ENCODE measurements around the gene ITGB3.
"Not testable (repeated sequence)": the region's sequence is repeated elsewhere in the genome, so short reads cannot be mapped to it uniquely, and the experiment has no call there.

ITGB3 gene

GRCh38 chr17:47220531-47220999 is 33.1 kb upstream of the ITGB3 start:
- DNase-seq (ENCODE audit: low read depth, low spot score), result peak; percentile 51
- H3K4me3 ChIP-seq (ENCODE audit: low read length), result no peak overlapping the region

DNA sequence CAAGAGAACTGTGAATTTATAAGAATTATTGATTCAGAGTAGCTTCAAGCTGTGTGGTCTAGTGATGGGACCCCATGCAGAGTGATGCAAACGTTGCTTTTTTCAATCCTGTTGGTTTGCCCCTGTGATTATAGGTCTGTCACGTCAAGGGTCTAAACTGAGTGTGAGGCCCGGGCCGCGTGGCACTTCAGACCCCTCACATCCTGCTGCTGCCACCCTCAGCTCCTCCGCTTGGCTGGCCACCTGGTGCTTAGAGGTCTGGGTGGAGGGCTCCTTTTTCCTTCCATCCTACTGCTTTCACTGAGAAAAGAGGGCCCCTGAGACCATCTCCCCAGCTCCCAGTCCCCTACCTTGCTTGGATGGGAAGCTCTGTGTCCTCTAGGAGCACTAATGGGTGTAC is 32.5 kb upstream of the ITGB3 start:
- no peak for DNase-seq (ENCODE audit: low read depth, low spot score)
- H3K4me3 ChIP-seq (ENCODE audit: low read length), result no peak overlapping the region

DNA sequence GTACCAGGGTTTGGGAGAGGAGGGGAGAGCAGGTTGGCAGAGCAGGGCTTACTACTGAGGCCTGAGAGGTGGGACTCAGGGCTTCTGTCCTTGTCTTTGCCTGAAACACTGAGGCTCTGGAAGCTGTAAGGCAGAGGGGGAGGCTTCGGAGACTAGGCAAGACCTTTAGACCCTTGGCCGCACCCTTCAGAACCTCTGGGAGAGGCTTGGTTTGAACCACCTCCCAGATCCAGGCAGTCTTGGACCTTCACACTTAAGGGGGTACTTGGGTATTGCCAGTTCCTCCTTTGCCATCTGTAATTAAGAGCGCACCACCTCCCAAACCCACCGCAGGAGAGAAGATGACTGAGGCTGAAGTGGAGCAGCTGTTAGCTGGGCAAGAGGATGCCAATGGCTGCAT is 31.6 kb upstream of the ITGB3 start:
- no peak overlapping the region for H3K4me3 ChIP-seq (ENCODE audit: low read length)
- no peak for DNase-seq (ENCODE audit: low read depth, low spot score)

GRCh38 chr17:47223007-47223406 is 30.6 kb upstream of the ITGB3 start:
- DNase-seq (ENCODE audit: low read depth, low spot score), result no peak
- H3K4me3 ChIP-seq (ENCODE audit: low read length), result no peak overlapping the region

- DNase-seq (ENCODE audit: low read depth, low spot score), result no peak
- no peak overlapping the region for H3K4me3 ChIP-seq (ENCODE audit: low read length)
Observed at GRCh38 chr17:47223460-47223859, 30.2 kb upstream of the ITGB3 start.

- DNase-seq (ENCODE audit: low read depth, low spot score); H3K4me3 ChIP-seq (ENCODE audit: low read length): not testable (repeated sequence)
Observed at GRCh38 chr17:47224077-47224476, 29.6 kb upstream of the ITGB3 start.

DNA sequence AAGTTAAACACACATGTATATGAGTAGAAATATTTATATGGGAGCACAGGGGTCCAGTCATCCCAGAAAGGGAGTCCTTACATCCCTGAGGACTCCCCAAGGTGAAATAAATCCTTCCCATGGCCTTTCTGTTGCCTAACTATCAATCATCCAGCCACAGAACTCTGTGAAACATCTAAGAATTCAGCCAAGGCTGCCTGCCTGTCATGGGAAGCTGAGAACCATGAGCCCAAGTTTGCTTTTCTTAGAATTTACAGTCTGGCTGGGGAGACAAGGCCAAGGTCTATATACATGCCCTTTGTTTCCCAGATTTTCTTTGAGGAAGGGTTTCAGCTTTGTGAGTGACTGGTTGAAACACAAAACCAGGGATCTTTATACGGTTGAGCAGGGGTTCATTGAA is 28.7 kb upstream of the ITGB3 start:
- H3K4me3 ChIP-seq (ENCODE audit: low read length), result no peak overlapping the region
- DNase-seq (ENCODE audit: low read depth, low spot score), result no peak

- H3K4me3 ChIP-seq (ENCODE audit: low read length), result no peak overlapping the region
- no peak for DNase-seq (ENCODE audit: low read depth, low spot score)
Observed at GRCh38 chr17:47225436-47225858, 28.2 kb upstream of the ITGB3 start.

- DNase-seq (ENCODE audit: low read depth, low spot score), result no peak
- H3K4me3 ChIP-seq (ENCODE audit: low read length), result no peak overlapping the region
Observed at GRCh38 chr17:47225911-47226688, 27.5 kb upstream of the ITGB3 start.

- no peak for DNase-seq (ENCODE audit: low read depth, low spot score)
- H3K4me3 ChIP-seq (ENCODE audit: low read length), result no peak overlapping the region
Observed at GRCh38 chr17:47227862-47228261, 25.8 kb upstream of the ITGB3 start.

DNA sequence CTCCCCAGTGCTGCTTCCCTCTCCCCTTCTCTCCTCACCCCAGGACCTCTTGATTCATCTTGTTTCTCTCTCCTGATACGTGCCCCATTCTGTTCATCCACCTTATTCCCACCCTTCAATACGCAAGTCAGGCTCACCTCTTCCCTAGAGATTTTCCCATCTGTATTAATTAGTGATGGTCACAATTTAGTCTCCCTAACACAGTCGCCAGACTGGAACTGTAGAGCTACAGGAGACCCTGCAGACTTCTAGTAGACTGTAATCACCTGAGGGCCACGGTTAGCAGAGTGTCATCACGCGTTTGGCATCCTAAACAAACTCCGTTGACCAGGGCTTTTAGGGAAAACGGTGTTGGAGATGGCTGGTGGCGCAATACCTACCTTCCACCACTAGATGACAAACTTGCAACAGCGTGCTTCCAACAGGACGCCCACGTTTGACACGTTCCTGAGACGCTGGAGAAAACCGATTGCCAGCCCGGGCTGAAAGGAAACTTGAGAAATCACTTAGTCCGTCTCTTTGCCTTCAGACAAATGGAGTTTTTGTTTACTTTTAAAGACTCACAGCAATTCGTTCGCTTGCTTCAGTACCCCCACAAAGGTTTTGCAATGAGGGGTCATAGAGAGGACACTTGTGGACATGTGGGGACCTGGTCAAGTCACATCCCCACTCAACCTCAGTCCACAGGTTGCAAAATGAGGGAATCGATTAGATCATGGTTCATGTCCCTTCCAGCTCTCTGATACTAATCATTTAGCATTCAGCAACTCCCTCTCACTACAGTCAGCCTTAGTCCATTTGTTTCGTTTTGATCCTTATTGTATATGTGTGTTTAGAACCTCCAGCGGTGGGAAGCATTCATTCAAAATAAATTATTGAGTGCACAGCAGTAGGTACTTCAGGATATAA is 23.8 kb upstream of the ITGB3 start:
- DNase-seq (ENCODE audit: low read depth, low spot score), result peak; percentile 86
- H3K4me3 ChIP-seq (ENCODE audit: low read length), result peak overlapping the region; percentile 44

- no peak for DNase-seq (ENCODE audit: low read depth, low spot score)
- no peak overlapping the region for H3K4me3 ChIP-seq (ENCODE audit: low read length)
Observed at GRCh38 chr17:47230864-47231263, 22.8 kb upstream of the ITGB3 start.

- no peak for DNase-seq (ENCODE audit: low read depth, low spot score)
Observed at GRCh38 chr17:47231334-47231733, 22.3 kb upstream of the ITGB3 start.

DNA sequence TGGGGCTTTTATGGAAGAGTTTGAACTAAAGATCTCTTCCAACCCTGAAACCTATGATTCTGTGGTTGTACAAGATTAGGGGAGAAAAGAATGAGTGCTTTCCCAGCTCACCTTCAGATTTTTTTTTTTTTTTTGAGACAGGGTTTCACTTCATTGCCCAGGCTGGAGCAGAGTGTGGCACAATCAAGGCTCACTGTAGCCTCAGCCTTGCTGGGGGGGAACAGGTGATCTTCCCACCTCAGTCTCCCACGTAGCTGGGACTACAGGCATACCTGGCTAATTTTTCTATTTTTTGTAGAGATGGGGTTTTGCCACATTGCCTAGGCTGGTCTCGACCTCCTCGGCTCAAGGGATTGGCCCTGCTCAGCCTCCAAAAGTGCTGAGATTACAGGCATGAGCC is 21.8 kb upstream of the ITGB3 start:
- no peak for DNase-seq (ENCODE audit: low read depth, low spot score)
- no peak overlapping the region for H3K4me3 ChIP-seq (ENCODE audit: low read length)

More at GRCh38 chr17:47231334-47231733, 22.3 kb upstream of the ITGB3 start:
- no peak overlapping the region for H3K4me3 ChIP-seq (ENCODE audit: low read length)

- H3K4me3 ChIP-seq (ENCODE audit: low read length), result no peak overlapping the region
- DNase-seq (ENCODE audit: low read depth, low spot score), result no peak
Observed at GRCh38 chr17:47232465-47232864, 21.2 kb upstream of the ITGB3 start.

DNA sequence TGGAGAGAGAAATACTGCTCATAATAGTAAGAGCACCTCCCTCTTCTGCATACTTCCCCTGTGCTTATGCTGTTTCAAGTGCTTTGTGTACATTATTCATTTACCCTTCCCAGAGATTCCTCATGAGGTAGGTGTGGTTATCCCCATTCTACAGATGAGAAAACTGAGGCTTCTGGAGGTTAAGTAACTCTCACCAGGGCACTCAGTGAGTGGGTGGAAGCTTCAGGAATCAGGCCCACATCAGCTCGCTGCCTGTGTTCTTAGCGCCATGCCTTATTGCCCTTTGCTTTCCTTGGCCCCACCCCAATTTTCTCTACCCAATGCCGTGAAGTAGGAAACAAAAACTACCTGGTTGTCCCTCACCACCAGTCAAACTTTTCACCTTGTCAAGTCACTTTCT is 18.1 kb upstream of the ITGB3 start:
- DNase-seq (ENCODE audit: low read depth, low spot score), result no peak
- no peak overlapping the region for H3K4me3 ChIP-seq (ENCODE audit: low read length)

GRCh38 chr17:47235923-47236322 is 17.7 kb upstream of the ITGB3 start:
- DNase-seq (ENCODE audit: low read depth, low spot score), result no peak
- no peak overlapping the region for H3K4me3 ChIP-seq (ENCODE audit: low read length)

DNA sequence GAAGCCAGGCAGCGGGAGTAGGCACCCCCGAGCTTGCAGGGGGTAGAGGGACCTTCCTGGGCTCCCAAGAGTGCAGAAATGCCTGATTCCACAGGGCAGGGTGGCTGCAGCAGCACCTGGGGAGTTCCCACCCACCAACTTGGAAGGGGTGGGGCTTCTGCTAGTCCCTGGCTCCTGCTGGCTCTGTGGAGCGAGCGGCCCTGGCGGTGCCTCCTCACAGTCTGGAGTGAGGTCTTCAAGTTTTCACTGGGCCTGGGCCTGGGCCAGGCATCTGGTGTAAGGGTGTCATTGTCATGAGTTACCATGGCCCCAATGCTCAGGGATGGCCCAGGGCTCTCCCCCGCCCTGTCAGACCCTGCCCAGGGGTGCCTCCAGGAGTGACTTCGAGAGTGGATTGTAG is 15.8 kb upstream of the ITGB3 start:
- DNase-seq (ENCODE audit: low read depth, low spot score), result no peak
- H3K4me3 ChIP-seq (ENCODE audit: low read length), result no peak overlapping the region

GRCh38 chr17:47238321-47239010 is 15.2 kb upstream of the ITGB3 start:
- H3K4me3 ChIP-seq (ENCODE audit: low read length), result no peak overlapping the region
- no peak for DNase-seq (ENCODE audit: low read depth, low spot score)

GRCh38 chr17:47239619-47239966 is 14.0 kb upstream of the ITGB3 start:
- H3K4me3 ChIP-seq (ENCODE audit: low read length), result no peak overlapping the region
- no peak for DNase-seq (ENCODE audit: low read depth, low spot score)
